Glutamatergic neuron (in vitro differentiated cells): ENCODE results near the gene KCNG2. TPM values are rescaled to one million over a fixed set of nuclear protein-coding genes. Genes with fewer than 3 reads are reported as not detected.
"Not testable (repeated sequence)": the region's sequence is repeated elsewhere in the genome, so short reads cannot be mapped to it uniquely, and the experiment has no call there.

Source experiments
- DNase-seq: peaks from one replicate; pipeline ENCODE4 v3.0.0; 2022
- H3K27ac Mint-ChIP-seq: one replicate; pipeline ENCODE4 v1.8.0; 2020; ENCODE audit warnings: mild to moderate bottlenecking, mixed read lengths, inconsistent platforms; ENCODE audit not compliant: unreplicated experiment
- H3K27me3 Mint-ChIP-seq: one replicate; pipeline ENCODE4 v1.8.0; 2020; ENCODE audit warnings: mild to moderate bottlenecking, moderate library complexity, mixed read lengths, inconsistent platforms; ENCODE audit not compliant: unreplicated experiment
- H3K36me3 Mint-ChIP-seq: one replicate; pipeline ENCODE4 v1.8.0; 2020; ENCODE audit warnings: mild to moderate bottlenecking, mixed read lengths, inconsistent platforms; ENCODE audit not compliant: unreplicated experiment
- H3K4me1 Mint-ChIP-seq: one replicate; pipeline ENCODE4 v1.8.0; 2020; ENCODE audit warnings: mild to moderate bottlenecking, low read depth, mixed read lengths, inconsistent platforms; ENCODE audit not compliant: unreplicated experiment
- H3K4me3 Mint-ChIP-seq: one replicate; pipeline ENCODE4 v1.8.0; 2020; ENCODE audit warnings: mild to moderate bottlenecking, mixed read lengths, inconsistent platforms; ENCODE audit not compliant: unreplicated experiment
- H3K9me3 Mint-ChIP-seq: one replicate; pipeline ENCODE4 v1.8.0; 2020; ENCODE audit warnings: mild to moderate bottlenecking, moderate library complexity, mixed read lengths, inconsistent platforms; ENCODE audit not compliant: unreplicated experiment
- total RNA-seq: library from RNA; stranded (reverse); fragmentation: NEBNext Ultra II Directional; extraction: Animal tissue kit (Norgen Biotek cat#: 25700); gene quantifications from one replicate; pipeline ENCODE4 v1.2.1, GENCODE V29; 2021; ENCODE audit not compliant: unreplicated experiment
- TF ChIP-seq, protein P1 (sequence below): fragments of 200-600 bp; sonication (generic); IDR thresholded peaks from one replicate; pipeline ENCODE4 v1.5.0; 2021; ENCODE audit not compliant: partially characterized antibody, unreplicated experiment

Gene KCNG2
- total RNA-seq, 1 donor from 2014 or later = 1.6 TPM

GRCh38 chr18:79862562-79862961, 64.8 kb downstream of the KCNG2 start:
- H3K36me3 Mint-ChIP-seq = peaks cover 14% of the 10 kb centered on the region
- H3K27ac Mint-ChIP-seq = no peak overlapping the region
- peaks cover 10% of the 10 kb centered on the region for H3K9me3 Mint-ChIP-seq
- H3K27me3 Mint-ChIP-seq = peaks cover 6% of the 10 kb centered on the region
- no peaks in the 10 kb centered on the region for H3K4me1 Mint-ChIP-seq
- TF ChIP-seq, protein P1, sequence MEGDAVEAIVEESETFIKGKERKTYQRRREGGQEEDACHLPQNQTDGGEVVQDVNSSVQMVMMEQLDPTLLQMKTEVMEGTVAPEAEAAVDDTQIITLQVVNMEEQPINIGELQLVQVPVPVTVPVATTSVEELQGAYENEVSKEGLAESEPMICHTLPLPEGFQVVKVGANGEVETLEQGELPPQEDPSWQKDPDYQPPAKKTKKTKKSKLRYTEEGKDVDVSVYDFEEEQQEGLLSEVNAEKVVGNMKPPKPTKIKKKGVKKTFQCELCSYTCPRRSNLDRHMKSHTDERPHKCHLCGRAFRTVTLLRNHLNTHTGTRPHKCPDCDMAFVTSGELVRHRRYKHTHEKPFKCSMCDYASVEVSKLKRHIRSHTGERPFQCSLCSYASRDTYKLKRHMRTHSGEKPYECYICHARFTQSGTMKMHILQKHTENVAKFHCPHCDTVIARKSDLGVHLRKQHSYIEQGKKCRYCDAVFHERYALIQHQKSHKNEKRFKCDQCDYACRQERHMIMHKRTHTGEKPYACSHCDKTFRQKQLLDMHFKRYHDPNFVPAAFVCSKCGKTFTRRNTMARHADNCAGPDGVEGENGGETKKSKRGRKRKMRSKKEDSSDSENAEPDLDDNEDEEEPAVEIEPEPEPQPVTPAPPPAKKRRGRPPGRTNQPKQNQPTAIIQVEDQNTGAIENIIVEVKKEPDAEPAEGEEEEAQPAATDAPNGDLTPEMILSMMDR = no peak
- no peak for DNase-seq
- H3K4me3 Mint-ChIP-seq = no peak overlapping the region

DNA sequence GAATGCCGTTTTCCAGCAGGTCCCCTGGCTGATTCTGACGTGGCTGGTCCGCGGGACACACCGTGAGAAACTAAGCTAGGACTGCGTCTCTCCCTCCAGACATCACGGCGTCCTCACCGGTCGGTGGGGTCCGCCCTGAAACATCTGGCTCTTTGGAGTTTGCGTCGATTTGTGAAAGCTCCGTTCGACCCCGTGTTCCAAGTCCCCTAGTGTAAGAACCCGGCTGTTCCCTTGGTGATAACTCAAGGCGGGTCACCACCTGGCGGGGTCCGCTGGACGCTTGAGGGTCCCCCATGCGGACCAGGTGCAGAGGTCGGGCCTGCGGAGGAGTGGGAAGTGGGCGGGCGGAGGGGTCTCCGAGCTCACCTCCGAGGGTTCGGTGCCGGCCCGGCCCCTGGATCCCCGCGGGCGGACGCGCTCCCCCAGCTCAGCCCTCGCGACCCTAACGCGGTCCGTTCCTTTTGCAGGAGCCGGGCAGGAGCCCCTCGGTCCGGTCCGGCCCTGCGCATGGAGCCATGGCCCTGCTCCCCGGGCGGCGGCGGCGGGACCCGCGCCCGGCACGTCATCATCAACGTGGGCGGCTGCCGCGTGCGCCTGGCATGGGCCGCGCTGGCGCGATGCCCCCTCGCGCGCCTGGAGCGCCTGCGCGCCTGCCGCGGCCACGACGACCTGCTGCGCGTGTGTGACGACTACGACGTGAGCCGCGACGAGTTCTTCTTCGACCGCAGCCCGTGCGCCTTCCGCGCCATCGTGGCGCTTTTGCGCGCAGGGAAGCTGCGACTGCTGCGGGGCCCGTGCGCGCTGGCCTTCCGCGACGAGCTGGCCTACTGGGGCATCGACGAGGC, 65.6 kb downstream of the KCNG2 start:
- no peak overlapping the region for H3K27ac Mint-ChIP-seq
- H3K36me3 Mint-ChIP-seq = peaks cover 14% of the 10 kb centered on the region
- no peaks in the 10 kb centered on the region for H3K4me1 Mint-ChIP-seq
- H3K9me3 Mint-ChIP-seq = peaks cover 10% of the 10 kb centered on the region
- H3K4me3 Mint-ChIP-seq = no peak overlapping the region
- TF ChIP-seq, protein P1 = no peak
- no peak for DNase-seq
- peaks cover 6% of the 10 kb centered on the region for H3K27me3 Mint-ChIP-seq

DNA sequence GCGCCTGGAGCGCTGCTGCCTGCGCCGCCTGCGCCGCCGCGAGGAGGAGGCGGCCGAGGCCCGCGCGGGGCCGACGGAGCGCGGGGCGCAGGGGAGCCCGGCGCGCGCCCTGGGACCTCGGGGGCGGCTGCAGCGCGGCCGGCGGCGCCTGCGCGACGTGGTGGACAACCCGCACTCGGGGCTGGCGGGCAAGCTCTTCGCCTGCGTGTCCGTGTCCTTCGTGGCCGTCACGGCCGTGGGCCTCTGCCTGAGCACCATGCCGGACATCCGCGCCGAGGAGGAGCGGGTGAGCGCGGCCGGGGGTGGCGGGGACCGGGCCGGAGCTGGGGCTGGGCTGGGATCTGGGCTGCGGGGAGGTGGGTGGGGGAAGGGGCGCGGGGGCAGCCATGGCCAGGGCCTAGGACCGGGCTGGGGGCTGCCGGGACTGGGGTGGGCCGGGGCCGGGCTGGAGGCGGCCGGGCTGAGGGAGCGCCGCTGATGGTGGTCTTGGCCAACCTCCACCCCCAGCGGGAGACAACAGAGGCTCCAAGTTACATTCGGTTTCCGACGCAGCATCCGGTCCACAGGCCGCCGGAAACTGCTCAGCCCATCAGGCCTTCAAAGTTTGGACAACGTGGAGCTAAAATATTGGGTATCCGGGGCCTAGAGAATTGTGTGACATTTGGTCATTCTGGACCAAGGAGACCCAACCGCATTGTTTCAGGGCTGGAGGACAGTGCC, 66.4 kb downstream of the KCNG2 start:
- Mint-ChIP-seq H3K9me3 (peaks cover 7% of the 10 kb centered on the region), H3K36me3 (peaks cover 14% of the 10 kb centered on the region), H3K4me3 (no peak overlapping the region), H3K27me3 (peaks cover 4% of the 10 kb centered on the region), H3K4me1 (no peaks in the 10 kb centered on the region), H3K27ac (no peak overlapping the region)
- TF ChIP-seq, protein P1 = no peak
- DNase-seq = no peak

DNA sequence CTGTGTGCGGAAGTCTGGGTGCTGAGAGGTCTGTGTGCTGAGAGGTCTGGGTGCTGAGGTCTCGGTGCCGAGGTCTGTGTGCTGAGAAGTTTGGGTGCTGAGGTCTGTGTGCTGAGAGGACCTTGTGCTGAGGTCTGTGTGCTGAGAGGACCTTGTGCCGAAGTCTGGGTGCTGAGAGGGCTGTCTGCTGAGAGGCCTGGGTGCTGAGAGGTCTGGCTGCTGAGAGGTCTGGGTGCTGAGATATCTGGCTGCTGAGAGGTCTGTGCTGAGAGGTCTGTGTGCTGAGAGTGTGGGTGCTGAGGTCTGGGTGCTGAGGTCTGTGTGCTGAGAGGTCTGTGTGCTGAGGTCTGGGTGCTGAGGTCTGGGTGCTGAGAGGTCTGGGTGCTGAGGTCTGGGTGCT, 67.2 kb downstream of the KCNG2 start:
- not testable (repeated sequence) for H3K4me3 Mint-ChIP-seq, H3K27me3 Mint-ChIP-seq, H3K27ac Mint-ChIP-seq, H3K4me1 Mint-ChIP-seq, DNase-seq, H3K9me3 Mint-ChIP-seq
- peaks cover 14% of the 10 kb centered on the region for H3K36me3 Mint-ChIP-seq

DNA sequence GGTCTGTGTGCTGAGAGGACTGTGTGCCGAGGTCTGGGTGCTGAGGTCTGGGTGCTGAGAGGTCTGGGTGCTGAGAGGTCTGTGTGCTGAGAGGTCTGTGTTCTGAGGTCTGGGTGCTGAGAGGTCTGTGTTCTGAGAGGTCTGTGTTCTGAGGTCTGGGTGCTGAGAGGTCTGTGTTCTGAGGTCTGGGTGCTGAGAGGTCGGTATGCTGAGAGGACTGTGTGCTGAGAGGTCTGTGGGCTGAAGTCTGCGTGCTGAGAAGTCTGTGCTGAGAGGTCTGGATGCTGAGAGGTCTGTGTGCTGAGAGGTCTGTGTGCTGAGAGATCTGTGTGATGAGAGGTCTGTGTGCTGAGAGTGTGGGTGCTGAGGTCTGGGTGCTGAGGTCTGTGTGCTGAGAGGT, 68.2 kb downstream of the KCNG2 start:
- H3K4me3 Mint-ChIP-seq, H3K27ac Mint-ChIP-seq, H3K9me3 Mint-ChIP-seq: not testable (repeated sequence)

More for the DNA sequence above, 68.2 kb downstream of the KCNG2 start:
- H3K4me1 Mint-ChIP-seq, DNase-seq, H3K27me3 Mint-ChIP-seq: not testable (repeated sequence)
- H3K36me3 Mint-ChIP-seq = peaks cover 14% of the 10 kb centered on the region
